ENCODE data around the gene CACNA1E. TPM values are rescaled to one million over a fixed set of nuclear protein-coding genes. Genes with fewer than 3 reads are reported as not detected.

CACNA1E gene
- total and polyA plus RNA-seq, 2 of the 13 experiments (the other 11 are each of a cell fraction or from before 2014, with no cell fraction given), result not detected

DNA sequence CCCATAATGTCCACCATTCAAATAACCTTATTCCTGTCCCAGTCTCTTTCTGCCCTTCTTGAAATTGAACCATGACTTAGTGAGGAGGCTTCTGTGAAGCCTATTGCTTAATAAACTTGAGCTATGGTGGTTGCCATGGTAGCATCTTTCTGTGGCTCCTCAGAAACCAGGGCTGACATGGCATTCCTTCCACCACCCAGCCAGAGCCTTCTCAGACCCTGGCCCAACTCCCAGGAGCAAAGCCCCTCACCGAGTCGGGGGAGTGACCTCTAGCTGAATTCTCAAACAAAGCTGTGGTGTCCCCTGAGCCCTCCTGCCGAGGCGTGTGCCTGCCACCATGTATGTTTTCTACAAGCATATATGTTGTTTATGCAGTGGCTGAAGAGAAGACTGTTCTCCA, 259.1 kb downstream of the CACNA1E start (continued):
- TF ChIP-seq, protein P1, sequence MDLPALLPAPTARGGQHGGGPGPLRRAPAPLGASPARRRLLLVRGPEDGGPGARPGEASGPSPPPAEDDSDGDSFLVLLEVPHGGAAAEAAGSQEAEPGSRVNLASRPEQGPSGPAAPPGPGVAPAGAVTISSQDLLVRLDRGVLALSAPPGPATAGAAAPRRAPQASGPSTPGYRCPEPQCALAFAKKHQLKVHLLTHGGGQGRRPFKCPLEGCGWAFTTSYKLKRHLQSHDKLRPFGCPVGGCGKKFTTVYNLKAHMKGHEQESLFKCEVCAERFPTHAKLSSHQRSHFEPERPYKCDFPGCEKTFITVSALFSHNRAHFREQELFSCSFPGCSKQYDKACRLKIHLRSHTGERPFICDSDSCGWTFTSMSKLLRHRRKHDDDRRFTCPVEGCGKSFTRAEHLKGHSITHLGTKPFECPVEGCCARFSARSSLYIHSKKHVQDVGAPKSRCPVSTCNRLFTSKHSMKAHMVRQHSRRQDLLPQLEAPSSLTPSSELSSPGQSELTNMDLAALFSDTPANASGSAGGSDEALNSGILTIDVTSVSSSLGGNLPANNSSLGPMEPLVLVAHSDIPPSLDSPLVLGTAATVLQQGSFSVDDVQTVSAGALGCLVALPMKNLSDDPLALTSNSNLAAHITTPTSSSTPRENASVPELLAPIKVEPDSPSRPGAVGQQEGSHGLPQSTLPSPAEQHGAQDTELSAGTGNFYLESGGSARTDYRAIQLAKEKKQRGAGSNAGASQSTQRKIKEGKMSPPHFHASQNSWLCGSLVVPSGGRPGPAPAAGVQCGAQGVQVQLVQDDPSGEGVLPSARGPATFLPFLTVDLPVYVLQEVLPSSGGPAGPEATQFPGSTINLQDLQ (CRISPR knock-in tag; IDR thresholded peaks at IDR 0.05), result no peak
- no peak for TF ChIP-seq ARHGAP35 (CRISPR knock-in tag; IDR thresholded peaks at IDR 0.05; ENCODE audit: borderline replicate concordance)
- no peak for TF ChIP-seq ZNF121 (CRISPR knock-in tag; IDR thresholded peaks at IDR 0.05)
- TF ChIP-seq CBFB (CRISPR knock-in tag; IDR thresholded peaks at IDR 0.05), result no peak
- no peak for TF ChIP-seq MED8 (CRISPR knock-in tag; IDR thresholded peaks at IDR 0.05; ENCODE audit: insufficient replicate concordance)
- TF ChIP-seq ISL2 (CRISPR knock-in tag; IDR thresholded peaks at IDR 0.05), result no peak
- no peak for TF ChIP-seq HCFC1 (IDR thresholded peaks at IDR 0.05; ENCODE audit: low read depth, low read length)

DNA sequence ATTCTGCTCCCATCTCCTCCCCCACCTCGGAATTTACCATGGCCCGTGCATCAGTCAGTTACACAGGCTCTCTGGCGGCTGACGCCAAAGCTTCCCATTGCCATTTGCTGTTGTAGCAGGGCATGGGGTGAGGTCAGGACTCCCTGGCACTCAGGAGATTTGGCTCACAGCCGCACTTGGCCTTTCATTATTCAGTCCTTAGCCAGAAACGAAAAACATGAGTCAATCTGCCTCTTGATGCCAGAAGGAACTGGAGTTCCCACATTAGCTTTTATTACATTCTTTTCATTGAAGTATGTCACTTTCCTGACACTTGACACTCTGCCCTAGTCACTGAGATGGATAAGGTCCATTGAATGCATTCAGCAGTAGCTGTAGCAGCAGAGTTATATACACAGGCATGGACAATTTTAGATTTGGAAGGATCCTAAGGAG, 260.6 kb downstream of the CACNA1E start:
- intact Hi-C loops (cut with micrococcal nuclease; ENCODE audit: unreplicated experiment), result no loop called here
- 15% methylated on average over 6 of the region's 6 CpGs for WGBS (ENCODE audit: low lambda C conversion rate)
- H3K27ac ChIP-seq (ENCODE audit: extremely low read length, insufficient read depth, low read length), result no peak overlapping the region
- H4K20me1 ChIP-seq (ENCODE audit: insufficient read depth, low read length), result no peaks in the 10 kb centered on the region
- ChIA-PET POLR2A (no interaction called here), CTCF (ENCODE audit: low intra/inter-chr PET ratio, low total read pairs) (no interaction called here)
- BruUV-seq (replicated peaks), result no TSS peak
- no peaks in the 10 kb centered on the region for H3K9me3 ChIP-seq (ENCODE audit: low read length)
- H3K4me3 ChIP-seq (replicated peaks in 1 of 3; ENCODE audit: insufficient read depth in 1 of 3, low read depth in 2 of 3, low read length in 3 of 3), result no peak overlapping the region
- no peak for TF ChIP-seq ZNF234 (CRISPR knock-in tag; conservative IDR thresholded peaks at IDR 0.05)
- no peak for TF ChIP-seq KAT7 (CRISPR knock-in tag; IDR thresholded peaks at IDR 0.05; ENCODE audit: borderline replicate concordance)
- TF ChIP-seq, protein P2, sequence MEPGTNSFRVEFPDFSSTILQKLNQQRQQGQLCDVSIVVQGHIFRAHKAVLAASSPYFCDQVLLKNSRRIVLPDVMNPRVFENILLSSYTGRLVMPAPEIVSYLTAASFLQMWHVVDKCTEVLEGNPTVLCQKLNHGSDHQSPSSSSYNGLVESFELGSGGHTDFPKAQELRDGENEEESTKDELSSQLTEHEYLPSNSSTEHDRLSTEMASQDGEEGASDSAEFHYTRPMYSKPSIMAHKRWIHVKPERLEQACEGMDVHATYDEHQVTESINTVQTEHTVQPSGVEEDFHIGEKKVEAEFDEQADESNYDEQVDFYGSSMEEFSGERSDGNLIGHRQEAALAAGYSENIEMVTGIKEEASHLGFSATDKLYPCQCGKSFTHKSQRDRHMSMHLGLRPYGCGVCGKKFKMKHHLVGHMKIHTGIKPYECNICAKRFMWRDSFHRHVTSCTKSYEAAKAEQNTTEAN (CRISPR knock-in tag; conservative IDR thresholded peaks at IDR 0.05), result no peak
- no peak for TF ChIP-seq PAWR (CRISPR knock-in tag; IDR thresholded peaks at IDR 0.05; ENCODE audit: borderline replicate concordance)
- TF ChIP-seq, protein P3, sequence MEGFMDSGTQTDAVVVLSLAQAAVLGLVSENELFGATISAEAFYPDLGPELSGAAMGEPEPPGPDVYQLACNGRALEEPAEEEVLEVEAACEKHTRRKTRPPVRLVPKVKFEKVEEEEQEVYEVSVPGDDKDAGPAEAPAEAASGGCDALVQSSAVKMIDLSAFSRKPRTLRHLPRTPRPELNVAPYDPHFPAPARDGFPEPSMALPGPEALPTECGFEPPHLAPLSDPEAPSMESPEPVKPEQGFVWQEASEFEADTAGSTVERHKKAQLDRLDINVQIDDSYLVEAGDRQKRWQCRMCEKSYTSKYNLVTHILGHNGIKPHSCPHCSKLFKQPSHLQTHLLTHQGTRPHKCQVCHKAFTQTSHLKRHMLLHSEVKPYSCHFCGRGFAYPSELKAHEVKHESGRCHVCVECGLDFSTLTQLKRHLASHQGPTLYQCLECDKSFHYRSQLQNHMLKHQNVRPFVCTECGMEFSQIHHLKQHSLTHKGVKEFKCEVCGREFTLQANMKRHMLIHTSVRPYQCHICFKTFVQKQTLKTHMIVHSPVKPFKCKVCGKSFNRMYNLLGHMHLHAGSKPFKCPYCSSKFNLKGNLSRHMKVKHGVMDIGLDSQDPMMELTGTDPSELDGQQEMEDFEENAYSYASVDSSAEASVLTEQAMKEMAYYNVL (CRISPR knock-in tag; IDR thresholded peaks at IDR 0.05; ENCODE audit: borderline replicate concordance), result no peak
- no peak for FAIRE-seq
- H3K27me3 ChIP-seq (ENCODE audit: control insufficient read depth in 1 of 2, insufficient read depth in 2 of 2, low read length in 2 of 2), result no peaks in the 10 kb centered on the region; a peak in 1 of 5 replicates
- no peak overlapping the region for H2AFZ ChIP-seq (ENCODE audit: low read length)
- in situ Hi-C loops (cut with HindIII; ENCODE audit: extremely low pct_ligation_motif_present, low pct_unique_long_range_greater_than_20kb), result no loop called here
- no peak for ATAC-seq
- DNase-seq (ENCODE audit: low spot score), result no peak
- no peaks in the 10 kb centered on the region for H3K36me3 ChIP-seq (replicated peaks in 1 of 2; ENCODE audit: control insufficient read depth in 1 of 2, insufficient read depth in 2 of 2, low read length in 2 of 2)
- no peak overlapping the region for H3K4me2 ChIP-seq (ENCODE audit: low read depth, low read length)
- H3K79me2 ChIP-seq (ENCODE audit: insufficient read depth, low read length), result no peaks in the 10 kb centered on the region
- H3K9ac ChIP-seq (ENCODE audit: insufficient read depth, low read depth, low read length), result no peak overlapping the region
- no peaks in the 10 kb centered on the region for H3K4me1 ChIP-seq (ENCODE audit: insufficient read depth, low read length)

Measured in HepG2 (cell line).